SU-DHL-6 (cell line): ENCODE data around the gene KAZN.

Experiments used
- EZH2phosphoT487 ChIP-seq: fragments of 200-600 bp; sonication (generic), shearing (Covaris generic); conservative IDR thresholded peaks from 2 replicates; pipeline ENCODE4 v1.6.1; 2018; ENCODE audit warnings: mild to moderate bottlenecking, antibody characterized with exemption, low read length, moderate library complexity, mixed read lengths
- TF ChIP-seq, protein P1 (sequence below): fragments of 200-600 bp; sonication (generic); IDR thresholded peaks from one replicate; pipeline ENCODE4 v1.5.1; 2017; ENCODE audit warnings: antibody characterized with exemption, mild to moderate bottlenecking, low read length, moderate library complexity; ENCODE audit not compliant: insufficient read depth, poor library complexity, severe bottlenecking

DNA sequence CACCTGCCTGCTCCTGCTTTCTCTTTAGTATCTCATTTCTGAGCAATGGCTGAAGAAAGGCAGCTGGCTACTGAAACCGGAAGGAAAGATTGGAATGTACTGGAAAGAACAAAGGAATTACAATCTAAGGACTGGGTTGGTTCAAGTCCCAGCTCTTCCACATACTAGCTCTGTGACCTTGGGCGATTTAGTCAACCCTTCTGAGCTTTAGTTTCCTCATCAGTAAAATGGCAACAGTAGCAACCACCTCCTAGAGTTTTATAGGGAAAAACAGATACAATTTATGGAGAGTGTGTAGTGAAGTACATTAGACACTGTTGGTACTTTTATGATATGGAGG is 158.8 kb downstream of the KAZN start:
- TF ChIP-seq, protein P1, sequence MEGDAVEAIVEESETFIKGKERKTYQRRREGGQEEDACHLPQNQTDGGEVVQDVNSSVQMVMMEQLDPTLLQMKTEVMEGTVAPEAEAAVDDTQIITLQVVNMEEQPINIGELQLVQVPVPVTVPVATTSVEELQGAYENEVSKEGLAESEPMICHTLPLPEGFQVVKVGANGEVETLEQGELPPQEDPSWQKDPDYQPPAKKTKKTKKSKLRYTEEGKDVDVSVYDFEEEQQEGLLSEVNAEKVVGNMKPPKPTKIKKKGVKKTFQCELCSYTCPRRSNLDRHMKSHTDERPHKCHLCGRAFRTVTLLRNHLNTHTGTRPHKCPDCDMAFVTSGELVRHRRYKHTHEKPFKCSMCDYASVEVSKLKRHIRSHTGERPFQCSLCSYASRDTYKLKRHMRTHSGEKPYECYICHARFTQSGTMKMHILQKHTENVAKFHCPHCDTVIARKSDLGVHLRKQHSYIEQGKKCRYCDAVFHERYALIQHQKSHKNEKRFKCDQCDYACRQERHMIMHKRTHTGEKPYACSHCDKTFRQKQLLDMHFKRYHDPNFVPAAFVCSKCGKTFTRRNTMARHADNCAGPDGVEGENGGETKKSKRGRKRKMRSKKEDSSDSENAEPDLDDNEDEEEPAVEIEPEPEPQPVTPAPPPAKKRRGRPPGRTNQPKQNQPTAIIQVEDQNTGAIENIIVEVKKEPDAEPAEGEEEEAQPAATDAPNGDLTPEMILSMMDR: no peak
- TF ChIP-seq EZH2phosphoT487: no peak
